GM19239 (cell line): ENCODE results near the gene AIG1.
A peak's percentile ranks its signal among the peaks of the same experiment; 100 is the strongest.
"Not testable (repeated sequence)": the region's sequence is repeated elsewhere in the genome, so short reads cannot be mapped to it uniquely, and the experiment has no call there.

Experiments used
- DNase-seq: peaks from one replicate; pipeline ENCODE4 v3.0.0; 2011; ENCODE audit warnings: low spot score; ENCODE audit not compliant: insufficient read length
- FAIRE-seq: peaks from 2 replicates; lab custom pipeline; 2011; peaks lifted over from hg19 to GRCh38; lab: Jason Lieb, UNC

Gene AIG1

GRCh38 chr6:143215363-143215762 lies 154.7 kb downstream of the AIG1 start:
- FAIRE-seq (no peak), DNase-seq (no peak)

GRCh38 chr6:143215771-143216170 lies 155.1 kb downstream of the AIG1 start:
- DNase-seq (no peak), FAIRE-seq (no peak)

GRCh38 chr6:143218233-143218632 lies 157.5 kb downstream of the AIG1 start:
- no peak for DNase-seq
- FAIRE-seq, result no peak

- DNase-seq (no peak), FAIRE-seq (no peak)
These were observed 161.0 kb downstream of the AIG1 start for GRCh38 chr6:143221698-143222097.

- DNase-seq (no peak), FAIRE-seq (no peak)
These were observed 161.6 kb downstream of the AIG1 start for GRCh38 chr6:143222310-143222709.

- FAIRE-seq (no peak), DNase-seq (no peak)
These were observed 162.1 kb downstream of the AIG1 start for GRCh38 chr6:143222801-143223231.

- DNase-seq, result no peak
- FAIRE-seq, result no peak
These were observed 163.2 kb downstream of the AIG1 start for GRCh38 chr6:143223895-143224294.

- no peak for DNase-seq
- FAIRE-seq, result no peak
These were observed 163.8 kb downstream of the AIG1 start for GRCh38 chr6:143224516-143224915.

- no peak for DNase-seq
- FAIRE-seq, result no peak
These were observed 165.2 kb downstream of the AIG1 start for GRCh38 chr6:143225929-143226328.

- no peak for FAIRE-seq
- DNase-seq, result no peak
These were observed 167.0 kb downstream of the AIG1 start for GRCh38 chr6:143227675-143228074.

GRCh38 chr6:143229400-143229799 lies 168.7 kb downstream of the AIG1 start:
- no peak for DNase-seq
- no peak for FAIRE-seq

GRCh38 chr6:143232849-143233248 lies 172.2 kb downstream of the AIG1 start:
- DNase-seq (peak; percentile 19), FAIRE-seq (peak; percentile 4)

- no peak for DNase-seq
- no peak for FAIRE-seq
These were observed 173.0 kb downstream of the AIG1 start for GRCh38 chr6:143233554-143234285.

GRCh38 chr6:143234734-143235133 lies 174.0 kb downstream of the AIG1 start:
- FAIRE-seq, result no peak
- DNase-seq, result no peak

GRCh38 chr6:143236151-143236798 lies 175.6 kb downstream of the AIG1 start:
- no peak for DNase-seq
- no peak for FAIRE-seq

- no peak for FAIRE-seq
- DNase-seq, result no peak
These were observed 177.6 kb downstream of the AIG1 start for GRCh38 chr6:143238306-143238705.

- no peak for DNase-seq
- FAIRE-seq, result no peak
These were observed 180.4 kb downstream of the AIG1 start for GRCh38 chr6:143241111-143241510.

GRCh38 chr6:143241911-143242310 lies 181.2 kb downstream of the AIG1 start:
- FAIRE-seq (no peak), DNase-seq (no peak)

- FAIRE-seq, result no peak
- DNase-seq, result no peak
These were observed 183.1 kb downstream of the AIG1 start for GRCh38 chr6:143243786-143244185.

GRCh38 chr6:143245656-143246055 lies 185.0 kb downstream of the AIG1 start:
- no peak for DNase-seq
- FAIRE-seq, result no peak

GRCh38 chr6:143246166-143246775 lies 185.6 kb downstream of the AIG1 start:
- not testable (repeated sequence) for FAIRE-seq, DNase-seq
